Stimulated activated naive CD4-positive, alpha-beta T cell (primary cell): ENCODE data around the gene GAR1.
"Not testable (repeated sequence)": the region's sequence is repeated elsewhere in the genome, so short reads cannot be mapped to it uniquely, and the experiment has no call there.

ENCODE experiments used
- DNase-seq, 6 experiments: peaks; one replicate each; lab custom pipeline; 2025; lab: John Stamatoyannopoulos, UW

Gene GAR1

GRCh38 chr4:109815151-109816081 lies at the start of gene GAR1:
Gene GAR1 (plus strand): TSS chr4:109815762. CDS start chr4:109816165, 403 bp downstream.
- DNase-seq = peak; percentile 75 to 86 (median 82)

- not testable (repeated sequence) for DNase-seq
These were observed 33.5 kb upstream of the GAR1 start for GRCh38 chr4:109782092-109782491.

- no peak for DNase-seq
These were observed 28.7 kb upstream of the GAR1 start for GRCh38 chr4:109786846-109787245.

- DNase-seq = no peak
These were observed 27.8 kb upstream of the GAR1 start for GRCh38 chr4:109787807-109788206.

- DNase-seq = no peak
These were observed 20.5 kb upstream of the GAR1 start for GRCh38 chr4:109795059-109795458.

GRCh38 chr4:109798866-109799265 lies 16.7 kb upstream of the GAR1 start:
- no peak for DNase-seq

- no peak for DNase-seq
These were observed 14.3 kb upstream of the GAR1 start for GRCh38 chr4:109801099-109801789.

- no peak for DNase-seq
These were observed 13.7 kb upstream of the GAR1 start, which contains the start of gene CFI for GRCh38 chr4:109801895-109802319. Gene CFI (minus strand): TSS chr4:109801999. CDS start chr4:109801971, 28 bp downstream.

- DNase-seq = peak in 2 of 6 experiments; percentile 1
These were observed 11.5 kb upstream of the GAR1 start for GRCh38 chr4:109803924-109804571.

GRCh38 chr4:109809655-109810054 lies 5.9 kb upstream of the GAR1 start:
- DNase-seq = no peak

GRCh38 chr4:109810552-109811387 lies 4.8 kb upstream of the GAR1 start:
- DNase-seq = no peak

GRCh38 chr4:109811707-109812106 lies 3.9 kb upstream of the GAR1 start:
- no peak for DNase-seq

GRCh38 chr4:109816082-109816442 lies 500 bp downstream of the GAR1 start:
- DNase-seq = peak; percentile 10 to 59 (median 30)

GRCh38 chr4:109816894-109817293 lies 1.3 kb downstream of the GAR1 start:
- DNase-seq = no peak

- no peak for DNase-seq
These were observed 2.7 kb downstream of the GAR1 start for GRCh38 chr4:109818268-109818667.

- no peak for DNase-seq
These were observed 5.0 kb downstream of the GAR1 start for GRCh38 chr4:109820563-109820962.

- no peak for DNase-seq
These were observed 5.6 kb downstream of the GAR1 start for GRCh38 chr4:109821185-109821584.

GRCh38 chr4:109826719-109827118 lies 11.2 kb downstream of the GAR1 start:
- DNase-seq = peak in 2 of 6 experiments; percentile 17 to 33

- DNase-seq = no peak
These were observed 12.1 kb downstream of the GAR1 start, which contains the start of gene RRH for GRCh38 chr4:109827672-109828071. Gene RRH (plus strand): TSS chr4:109827972. CDS start chr4:109828028, 56 bp downstream.

- DNase-seq = no peak
These were observed 18.2 kb downstream of the GAR1 start for GRCh38 chr4:109833756-109834155.

GRCh38 chr4:109836985-109837384 lies 21.4 kb downstream of the GAR1 start:
- no peak for DNase-seq
